B cell (primary cell): ENCODE results near the gene SH3BGRL3. TPM values are rescaled to one million over a fixed set of nuclear protein-coding genes. Genes with fewer than 3 reads are reported as not detected.

Experiments used
- ATAC-seq: fragments of 200-7000 bp; cut with Tn5 transposase; one replicate; pipeline ENCODE4 v1.10.0; 2021; ENCODE audit warnings: low read depth, mild to moderate bottlenecking, moderate number of reproducible peaks, moderate library complexity
- CTCF ChIA-PET: fragments of 350-600 bp; sonication (Branson Sonifier 250); formaldehyde crosslinking; loops from one replicate; lab custom pipeline; 2021; ENCODE audit warnings: antibody characterized with exemption, inconsistent platforms; lab: Charles Lee
- POLR2A ChIA-PET: fragments of 350-600 bp; sonication (Branson Sonifier 250); formaldehyde crosslinking; loops from one replicate; lab custom pipeline; 2021; ENCODE audit warnings: antibody characterized with exemption; lab: Charles Lee
- DNase-seq: peaks from one replicate; pipeline ENCODE4 v3.0.0; 2013
- H2AFZ ChIP-seq: 2 replicates; pipeline ENCODE4 v1.6.1; 2012; ENCODE audit warnings: mild to moderate bottlenecking, low read depth, low read length; ENCODE audit not compliant: insufficient read depth, poor library complexity, severe bottlenecking
- H3K27ac ChIP-seq, 2 donors: 1 replicate in 1 of 2; 2 replicates in 1 of 2; pipeline ENCODE4 v1.5.1; 2012 to 2013; ENCODE audit warnings: low read length in 2 of 2, mild to moderate bottlenecking in 2 of 2, moderate library complexity in 1 of 2
- H3K27me3 ChIP-seq, 4 experiments: fragments of 200-600 bp in 1 of 4; sonication (generic) in 1 of 4; replicated peaks in 1 of 4; 1 replicate in 2 of 4; 2 replicates in 2 of 4; pipeline versions ENCODE4 v1.6.1 to v1.7.0; 2013 to 2016; ENCODE audit warnings: low read length in 3 of 4, mild to moderate bottlenecking in 2 of 4, mixed read lengths in 1 of 4, moderate library complexity in 1 of 4; ENCODE audit not compliant: insufficient read depth in 4 of 4, control insufficient read depth in 3 of 4; ENCODE audit errors: control extremely low read depth in 1 of 4
- H3K36me3 ChIP-seq, 2 experiments: replicated peaks in 1 of 2; 1 replicate in 1 of 2; 2 replicates in 1 of 2; pipeline versions ENCODE4 v1.6.1 to v1.7.1; 2013; ENCODE audit warnings: low read length in 1 of 2; ENCODE audit not compliant: insufficient read depth in 2 of 2, control insufficient read depth in 1 of 2; ENCODE audit errors: control extremely low read depth in 1 of 2, extremely low read depth in 1 of 2
- H3K4me1 ChIP-seq, 2 donors: fragments of 200-600 bp in 1 of 2; sonication (generic) in 1 of 2; 1 replicate in 1 of 2; 2 replicates in 1 of 2; pipeline versions ENCODE4 v1.5.1 to v1.6.1; 2013 to 2017; ENCODE audit warnings: low read length in 2 of 2; ENCODE audit not compliant: control insufficient read depth in 2 of 2, insufficient read depth in 2 of 2
- H3K4me2 ChIP-seq: replicated peaks from 2 replicates; pipeline ENCODE3; 2012; ENCODE audit warnings: mild to moderate bottlenecking, low read depth, low read length; ENCODE audit not compliant: poor library complexity, severe bottlenecking
- H3K4me3 ChIP-seq, 5 experiments: fragments of 200-600 bp in 1 of 5; sonication (generic) in 1 of 5; 1 replicate in 3 of 5; 2 replicates in 2 of 5; pipeline versions ENCODE4 v1.5.1 to v1.7.0; 2011 to 2016; ENCODE audit warnings: low read length in 4 of 5, mild to moderate bottlenecking in 4 of 5, low read depth in 2 of 5, control low read depth in 1 of 5, moderate library complexity in 1 of 5; ENCODE audit not compliant: insufficient read depth in 1 of 5; ENCODE audit errors: control extremely low read depth in 1 of 5, extremely low read depth in 1 of 5
- H3K79me2 ChIP-seq: fragments of 200-600 bp; sonication (generic); one replicate; pipeline ENCODE4 v1.6.0; 2016; ENCODE audit warnings: low read length; ENCODE audit not compliant: control insufficient read depth, insufficient read depth
- H3K9ac ChIP-seq: fragments of 200-600 bp; sonication (generic); 2 replicates; pipeline ENCODE4 v1.6.1; 2017; ENCODE audit warnings: mild to moderate bottlenecking, low read length, moderate library complexity
- H3K9me3 ChIP-seq, 3 donors: one replicate each; pipeline versions ENCODE4 v1.6.1 to v1.7.1; 2013; ENCODE audit warnings: low read length in 2 of 3; ENCODE audit not compliant: control insufficient read depth in 2 of 3, insufficient read depth in 1 of 3; ENCODE audit errors: control extremely low read depth in 1 of 3
- H4K20me1 ChIP-seq: 2 replicates; pipeline ENCODE4 v1.6.0; 2012; ENCODE audit warnings: mild to moderate bottlenecking, low read length; ENCODE audit not compliant: insufficient read depth, control insufficient read depth, poor library complexity, severe bottlenecking
- H3K27ac Mint-ChIP-seq: one replicate; pipeline ENCODE4 v1.8.0; 2021; ENCODE audit warnings: mixed read lengths
- H3K27me3 Mint-ChIP-seq: one replicate; pipeline ENCODE4 v1.8.0; 2021; ENCODE audit warnings: mixed read lengths
- H3K4me1 Mint-ChIP-seq: one replicate; pipeline ENCODE4 v1.8.0; 2021; ENCODE audit warnings: mixed read lengths
- H3K4me3 Mint-ChIP-seq: one replicate; pipeline ENCODE4 v1.8.0; 2021; ENCODE audit warnings: mixed read lengths
- H3K9me3 Mint-ChIP-seq: one replicate; pipeline ENCODE4 v1.8.0; 2022; ENCODE audit warnings: mixed read lengths; ENCODE audit not compliant: insufficient read depth
- EZH2 ChIP-seq: IDR thresholded peaks from 2 replicates; pipeline ENCODE4 v1.6.1; 2012; ENCODE audit warnings: borderline replicate concordance, low read depth, mild to moderate bottlenecking, moderate library complexity, low read length; ENCODE audit not compliant: insufficient read depth, poor library complexity, severe bottlenecking
- WGBS: methylation state at CpG from one replicate; pipeline ENCODE4 v1.1.5; 2013; ENCODE audit warnings: missing lambda C conversion rate; ENCODE audit not compliant: insufficient coverage; 5-methylcytosine and 5-hydroxymethylcytosine counted together
- intact Hi-C: fragments of 100-400 bp; cut with micrococcal nuclease; formaldehyde crosslinking; loops from one replicate; pipeline ENCODE4 v1.10.0; 2022
- polyA plus RNA-seq: library from polyadenylated mRNA; depleted of rRNA; stranded (reverse); fragments of >200 nt; gene quantifications from 2 replicates; pipeline ENCODE4 v1.2.3, GENCODE V29; 2012
- total RNA-seq, 2 donors: library from RNA; stranded (reverse); fragments of 120-200 nt in 1 of 2; gene quantifications; 1 replicate in 1 of 2; 2 replicates in 1 of 2; pipeline versions ENCODE4 v1.2.3 to v1.2.4, GENCODE V29; 2013 to 2022
- TF ChIP-seq, protein P1 (sequence below): fragments of 200-600 bp; IDR thresholded peaks from one replicate; pipeline ENCODE4 v1.8.0; 2022; ENCODE audit warnings: antibody characterized with exemption, mild to moderate bottlenecking

Gene SH3BGRL3
- total and polyA plus RNA-seq, 2 donors (not counting 1 experiment from before 2014, with no cell fraction given): 150 to 232 TPM

DNA sequence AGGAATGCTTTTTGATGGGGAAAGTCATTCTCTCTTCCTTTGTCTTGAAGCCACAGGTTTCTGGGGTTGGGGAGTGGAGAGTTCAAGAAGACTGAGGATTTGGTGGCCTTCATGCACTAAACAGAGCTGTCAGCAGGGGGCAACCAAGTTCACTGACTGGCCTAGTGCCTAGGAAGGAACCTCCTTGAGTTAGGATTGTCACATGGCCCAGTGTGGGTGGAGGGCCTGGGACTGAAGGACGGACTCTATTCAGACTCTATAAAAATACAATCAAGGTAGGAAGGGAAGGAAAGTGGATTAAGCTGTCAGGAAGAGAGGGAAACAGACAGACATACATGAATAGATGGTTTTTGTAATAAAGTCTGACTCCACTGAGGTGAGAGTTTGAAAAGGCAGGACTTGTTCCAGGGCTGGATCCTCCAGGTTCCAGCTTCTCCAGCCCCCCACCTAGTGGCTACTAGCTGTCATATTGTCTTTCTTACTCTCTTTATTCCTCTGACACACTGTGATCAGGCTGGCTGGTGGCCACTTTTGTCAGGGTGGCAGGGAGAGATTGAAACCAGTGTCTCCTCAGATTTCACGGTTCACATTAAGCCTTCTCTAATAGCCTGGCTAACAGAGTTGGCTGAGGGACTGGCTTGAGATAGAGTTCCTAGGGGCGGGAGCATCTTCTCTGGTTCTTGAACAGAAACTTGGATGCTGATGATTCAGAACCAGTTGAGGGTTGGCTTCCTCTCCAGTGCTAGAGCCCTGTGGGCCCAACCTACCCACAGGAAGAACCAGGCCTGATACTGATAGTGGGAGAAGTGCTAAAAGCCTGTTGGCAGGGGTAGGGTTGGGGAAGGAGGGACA, 4.1 kb upstream of the SH3BGRL3 start:
- Histone ChIP-seq H3K27ac (peak overlapping the region; percentile 17 to 68), H3K4me2 (peak overlapping the region; percentile 47), H3K79me2 (peaks cover 19% of the 10 kb centered on the region), H4K20me1 (peaks cover 9% of the 10 kb centered on the region), H3K9ac (no peak overlapping the region), H3K9me3 (no peaks in the 10 kb centered on the region), H3K27me3 (no peaks in the 10 kb centered on the region), H3K4me1 (peaks cover 32 to 53% of the 10 kb centered on the region in 2 donors), H3K36me3 (peaks cover 0 to 21% of the 10 kb centered on the region in 2 experiments), H2AFZ (peak overlapping the region; percentile 60), H3K4me3 (no peak overlapping the region)
- peak overlapping the region; percentile 66 for H3K4me3 Mint-ChIP-seq
- CTCF ChIA-PET: interaction anchor here (0.7 to 26.4 kb wide), 18 partner anchors 12 to 141 kb away, joined by 3 to 1400 read pairs (median 4); partner anchors contain the start of genes C1orf232, CD52, CEP85 and UBXN11
- peak overlapping the region; percentile 89 for H3K27ac Mint-ChIP-seq
- ATAC-seq (peak; percentile 45), DNase-seq (peak; percentile 84)
- POLR2A ChIA-PET: interaction anchor here (1.2 to 21.9 kb wide), 4 partner anchors 9 to 1036 kb away, joined by 6 to 1239 read pairs (median 12); partner anchors contain the start of gene CD52
- no peak for TF ChIP-seq EZH2
- TF ChIP-seq, protein P1, sequence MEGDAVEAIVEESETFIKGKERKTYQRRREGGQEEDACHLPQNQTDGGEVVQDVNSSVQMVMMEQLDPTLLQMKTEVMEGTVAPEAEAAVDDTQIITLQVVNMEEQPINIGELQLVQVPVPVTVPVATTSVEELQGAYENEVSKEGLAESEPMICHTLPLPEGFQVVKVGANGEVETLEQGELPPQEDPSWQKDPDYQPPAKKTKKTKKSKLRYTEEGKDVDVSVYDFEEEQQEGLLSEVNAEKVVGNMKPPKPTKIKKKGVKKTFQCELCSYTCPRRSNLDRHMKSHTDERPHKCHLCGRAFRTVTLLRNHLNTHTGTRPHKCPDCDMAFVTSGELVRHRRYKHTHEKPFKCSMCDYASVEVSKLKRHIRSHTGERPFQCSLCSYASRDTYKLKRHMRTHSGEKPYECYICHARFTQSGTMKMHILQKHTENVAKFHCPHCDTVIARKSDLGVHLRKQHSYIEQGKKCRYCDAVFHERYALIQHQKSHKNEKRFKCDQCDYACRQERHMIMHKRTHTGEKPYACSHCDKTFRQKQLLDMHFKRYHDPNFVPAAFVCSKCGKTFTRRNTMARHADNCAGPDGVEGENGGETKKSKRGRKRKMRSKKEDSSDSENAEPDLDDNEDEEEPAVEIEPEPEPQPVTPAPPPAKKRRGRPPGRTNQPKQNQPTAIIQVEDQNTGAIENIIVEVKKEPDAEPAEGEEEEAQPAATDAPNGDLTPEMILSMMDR: peak; percentile 88
- intact Hi-C loops: loop anchor here (1.0 kb wide), 6 partner anchors 8 to 145 kb away; partner anchors contain the start of gene CEP85
- peaks cover 42% of the 10 kb centered on the region for H3K4me1 Mint-ChIP-seq
- H3K9me3 Mint-ChIP-seq: no peaks in the 10 kb centered on the region
- H3K27me3 Mint-ChIP-seq: no peaks in the 10 kb centered on the region
- no CpG with 5 or more reads among the region's 3 CpGs for WGBS
